Measurements from ENCODE around the gene FAM227B.
"Not testable (repeated sequence)": the region's sequence is repeated elsewhere in the genome, so short reads cannot be mapped to it uniquely, and the experiment has no call there.

The FAM227B gene

GRCh38 chr15:49366496-49366895 is 254.1 kb downstream of the FAM227B start:
- DNase-seq: no peak
- H2AK5ac ChIP-seq (ENCODE audit: low read length): no peak overlapping the region
- no peak overlapping the region for H3K4me3 ChIP-seq (ENCODE audit: low read length)
- WGBS (ENCODE audit: extremely low coverage, insufficient coverage, low lambda C conversion rate): no CpG with 5 or more reads among the region's 22 CpGs
- no peak overlapping the region for H4K8ac ChIP-seq (ENCODE audit: low read depth, low read length)
- H3K4me1 ChIP-seq (ENCODE audit: control insufficient read depth, low read depth, low read length): no peaks in the 10 kb centered on the region
- H3K27ac ChIP-seq (ENCODE audit: low read depth, low read length): no peak overlapping the region
- no peak overlapping the region for H3K4ac ChIP-seq (ENCODE audit: low read depth, low read length)
- no peak overlapping the region for H3K23ac ChIP-seq (ENCODE audit: low read length)
- H3K36me3 ChIP-seq (ENCODE audit: control insufficient read depth, insufficient read depth, low read length): no peaks in the 10 kb centered on the region
- no peak overlapping the region for H4K5ac ChIP-seq (ENCODE audit: low read length)
- H3K27me3 ChIP-seq (ENCODE audit: insufficient read depth, low read length, poor library complexity): no peaks in the 10 kb centered on the region
- H3K4me2 ChIP-seq (ENCODE audit: low read length): no peak overlapping the region
- H3K9ac ChIP-seq (ENCODE audit: low read length): no peak overlapping the region
- H3K79me2 ChIP-seq (ENCODE audit: control insufficient read depth, insufficient read depth, low read length): no peaks in the 10 kb centered on the region
- H3K79me1 ChIP-seq (ENCODE audit: low read length): no peaks in the 10 kb centered on the region
- no peak overlapping the region for H2BK5ac ChIP-seq (ENCODE audit: low read length)
- H3K18ac ChIP-seq (ENCODE audit: low read length): no peak overlapping the region
- no peak overlapping the region for H2BK15ac ChIP-seq (replicated peaks; ENCODE audit: low read depth)
- no peak overlapping the region for H2BK120ac ChIP-seq (ENCODE audit: low read depth, low read length)
- no peak overlapping the region for H3K56ac ChIP-seq (ENCODE audit: low read length)

- no CpG with 5 or more reads among the region's 3 CpGs for WGBS (ENCODE audit: extremely low coverage, insufficient coverage, low lambda C conversion rate)
- H3K27ac ChIP-seq (ENCODE audit: low read depth, low read length): no peak overlapping the region
- no peak overlapping the region for H2BK120ac ChIP-seq (ENCODE audit: low read depth, low read length)
- H3K79me2 ChIP-seq (ENCODE audit: control insufficient read depth, insufficient read depth, low read length): no peaks in the 10 kb centered on the region
- no peak overlapping the region for H3K18ac ChIP-seq (ENCODE audit: low read length)
- no peak overlapping the region for H2BK5ac ChIP-seq (ENCODE audit: low read length)
- no peak overlapping the region for H4K5ac ChIP-seq (ENCODE audit: low read length)
- no peak for DNase-seq
- H3K79me1 ChIP-seq (ENCODE audit: low read length): no peaks in the 10 kb centered on the region
- H4K8ac ChIP-seq (ENCODE audit: low read depth, low read length): no peak overlapping the region
- H3K4me2 ChIP-seq (ENCODE audit: low read length): no peak overlapping the region
- H3K56ac ChIP-seq (ENCODE audit: low read length): no peak overlapping the region
- H2BK15ac ChIP-seq (replicated peaks; ENCODE audit: low read depth): no peak overlapping the region
- no peak overlapping the region for H2AK5ac ChIP-seq (ENCODE audit: low read length)
- H3K23ac ChIP-seq (ENCODE audit: low read length): no peak overlapping the region
- no peak overlapping the region for H3K4ac ChIP-seq (ENCODE audit: low read depth, low read length)
- H3K9ac ChIP-seq (ENCODE audit: low read length): no peak overlapping the region
- H3K4me1 ChIP-seq (ENCODE audit: control insufficient read depth, low read depth, low read length): no peaks in the 10 kb centered on the region
- H3K4me3 ChIP-seq (ENCODE audit: low read length): no peak overlapping the region
- H3K36me3 ChIP-seq (ENCODE audit: control insufficient read depth, insufficient read depth, low read length): no peaks in the 10 kb centered on the region
- H3K27me3 ChIP-seq (ENCODE audit: insufficient read depth, low read length, poor library complexity): no peaks in the 10 kb centered on the region
Measured at GRCh38 chr15:49361370-49361769, 259.2 kb downstream of the FAM227B start.

- H3K23ac ChIP-seq (ENCODE audit: low read length); H3K9ac ChIP-seq (ENCODE audit: low read length); H3K27me3 ChIP-seq (ENCODE audit: insufficient read depth, low read length, poor library complexity); H3K4ac ChIP-seq (ENCODE audit: low read depth, low read length); H3K4me1 ChIP-seq (ENCODE audit: control insufficient read depth, low read depth, low read length); DNase-seq; H2BK5ac ChIP-seq (ENCODE audit: low read length); H4K5ac ChIP-seq (ENCODE audit: low read length); H2BK120ac ChIP-seq (ENCODE audit: low read depth, low read length); H3K4me3 ChIP-seq (ENCODE audit: low read length); H4K8ac ChIP-seq (ENCODE audit: low read depth, low read length); H3K79me1 ChIP-seq (ENCODE audit: low read length); H3K36me3 ChIP-seq (ENCODE audit: control insufficient read depth, insufficient read depth, low read length); H2BK15ac ChIP-seq (replicated peaks; ENCODE audit: low read depth); H3K4me2 ChIP-seq (ENCODE audit: low read length); H3K18ac ChIP-seq (ENCODE audit: low read length); H2AK5ac ChIP-seq (ENCODE audit: low read length); H3K27ac ChIP-seq (ENCODE audit: low read depth, low read length); H3K79me2 ChIP-seq (ENCODE audit: control insufficient read depth, insufficient read depth, low read length); H3K56ac ChIP-seq (ENCODE audit: low read length): not testable (repeated sequence)
- WGBS (ENCODE audit: extremely low coverage, insufficient coverage, low lambda C conversion rate): no CpG with 5 or more reads among the region's 17 CpGs
Measured at GRCh38 chr15:49354439-49354838, 266.2 kb downstream of the FAM227B start.

GRCh38 chr15:49343546-49343945 is 277.1 kb downstream of the FAM227B start:
- H3K27me3 ChIP-seq (ENCODE audit: insufficient read depth, low read length, poor library complexity): no peaks in the 10 kb centered on the region
- H2AK5ac ChIP-seq (ENCODE audit: low read length): no peak overlapping the region
- H2BK120ac ChIP-seq (ENCODE audit: low read depth, low read length): no peak overlapping the region
- no peak overlapping the region for H3K4ac ChIP-seq (ENCODE audit: low read depth, low read length)
- no peak overlapping the region for H3K4me2 ChIP-seq (ENCODE audit: low read length)
- no peaks in the 10 kb centered on the region for H3K36me3 ChIP-seq (ENCODE audit: control insufficient read depth, insufficient read depth, low read length)
- no peak overlapping the region for H3K4me3 ChIP-seq (ENCODE audit: low read length)
- H3K56ac ChIP-seq (ENCODE audit: low read length): no peak overlapping the region
- H3K79me1 ChIP-seq (ENCODE audit: low read length): no peaks in the 10 kb centered on the region
- H3K79me2 ChIP-seq (ENCODE audit: control insufficient read depth, insufficient read depth, low read length): no peaks in the 10 kb centered on the region
- H3K4me1 ChIP-seq (ENCODE audit: control insufficient read depth, low read depth, low read length): no peaks in the 10 kb centered on the region
- no peak overlapping the region for H3K9ac ChIP-seq (ENCODE audit: low read length)
- H3K23ac ChIP-seq (ENCODE audit: low read length): no peak overlapping the region
- no peak for DNase-seq
- no peak overlapping the region for H3K27ac ChIP-seq (ENCODE audit: low read depth, low read length)
- H2BK15ac ChIP-seq (replicated peaks; ENCODE audit: low read depth): no peak overlapping the region
- H2BK5ac ChIP-seq (ENCODE audit: low read length): no peak overlapping the region
- no peak overlapping the region for H4K5ac ChIP-seq (ENCODE audit: low read length)
- H4K8ac ChIP-seq (ENCODE audit: low read depth, low read length): no peak overlapping the region
- H3K18ac ChIP-seq (ENCODE audit: low read length): no peak overlapping the region

GRCh38 chr15:49339656-49340055 is 281.0 kb downstream of the FAM227B start:
- no peaks in the 10 kb centered on the region for H3K27me3 ChIP-seq (ENCODE audit: insufficient read depth, low read length, poor library complexity)
- H3K56ac ChIP-seq (ENCODE audit: low read length): no peak overlapping the region
- H3K23ac ChIP-seq (ENCODE audit: low read length): no peak overlapping the region
- H3K4me1 ChIP-seq (ENCODE audit: control insufficient read depth, low read depth, low read length): no peaks in the 10 kb centered on the region
- DNase-seq: no peak
- H2BK120ac ChIP-seq (ENCODE audit: low read depth, low read length): no peak overlapping the region
- no peak overlapping the region for H3K18ac ChIP-seq (ENCODE audit: low read length)
- no peak overlapping the region for H4K8ac ChIP-seq (ENCODE audit: low read depth, low read length)
- H3K27ac ChIP-seq (ENCODE audit: low read depth, low read length): no peak overlapping the region
- H3K4me3 ChIP-seq (ENCODE audit: low read length): no peak overlapping the region
- no peak overlapping the region for H3K4ac ChIP-seq (ENCODE audit: low read depth, low read length)
- H3K36me3 ChIP-seq (ENCODE audit: control insufficient read depth, insufficient read depth, low read length): no peaks in the 10 kb centered on the region
- no CpG with 5 or more reads among the region's 10 CpGs for WGBS (ENCODE audit: extremely low coverage, insufficient coverage, low lambda C conversion rate)
- no peak overlapping the region for H2BK15ac ChIP-seq (replicated peaks; ENCODE audit: low read depth)
- no peak overlapping the region for H3K9ac ChIP-seq (ENCODE audit: low read length)
- no peak overlapping the region for H3K4me2 ChIP-seq (ENCODE audit: low read length)
- H3K79me1 ChIP-seq (ENCODE audit: low read length): no peaks in the 10 kb centered on the region
- no peaks in the 10 kb centered on the region for H3K79me2 ChIP-seq (ENCODE audit: control insufficient read depth, insufficient read depth, low read length)
- no peak overlapping the region for H4K5ac ChIP-seq (ENCODE audit: low read length)
- no peak overlapping the region for H2AK5ac ChIP-seq (ENCODE audit: low read length)
- no peak overlapping the region for H2BK5ac ChIP-seq (ENCODE audit: low read length)

- H3K4me1 ChIP-seq (ENCODE audit: control insufficient read depth, low read depth, low read length): peaks cover 2% of the 10 kb centered on the region
- H3K4ac ChIP-seq (ENCODE audit: low read depth, low read length): no peak overlapping the region
- no peak overlapping the region for H2BK15ac ChIP-seq (replicated peaks; ENCODE audit: low read depth)
- no peak overlapping the region for H2BK120ac ChIP-seq (ENCODE audit: low read depth, low read length)
- H3K56ac ChIP-seq (ENCODE audit: low read length): no peak overlapping the region
- H3K79me2 ChIP-seq (ENCODE audit: control insufficient read depth, insufficient read depth, low read length): no peaks in the 10 kb centered on the region
- no peak overlapping the region for H3K4me2 ChIP-seq (ENCODE audit: low read length)
- H3K23ac ChIP-seq (ENCODE audit: low read length): peak overlapping the region; percentile 34
- H3K18ac ChIP-seq (ENCODE audit: low read length): no peak overlapping the region
- no peak overlapping the region for H4K5ac ChIP-seq (ENCODE audit: low read length)
- H3K79me1 ChIP-seq (ENCODE audit: low read length): no peaks in the 10 kb centered on the region
- no peak overlapping the region for H3K27ac ChIP-seq (ENCODE audit: low read depth, low read length)
- H3K9ac ChIP-seq (ENCODE audit: low read length): no peak overlapping the region
- H2BK5ac ChIP-seq (ENCODE audit: low read length): no peak overlapping the region
- DNase-seq: no peak
- no peaks in the 10 kb centered on the region for H3K36me3 ChIP-seq (ENCODE audit: control insufficient read depth, insufficient read depth, low read length)
- H2AK5ac ChIP-seq (ENCODE audit: low read length): no peak overlapping the region
- no peak overlapping the region for H4K8ac ChIP-seq (ENCODE audit: low read depth, low read length)
- no peaks in the 10 kb centered on the region for H3K27me3 ChIP-seq (ENCODE audit: insufficient read depth, low read length, poor library complexity)
- WGBS (ENCODE audit: extremely low coverage, insufficient coverage, low lambda C conversion rate): 100% methylated on average over 1 of the region's 3 CpGs
- no peak overlapping the region for H3K4me3 ChIP-seq (ENCODE audit: low read length)
Measured at GRCh38 chr15:49331951-49332350, 288.7 kb downstream of the FAM227B start.
